ENCODE results near the gene GUCY1A2.
"Not testable (repeated sequence)": the region's sequence is repeated elsewhere in the genome, so short reads cannot be mapped to it uniquely, and the experiment has no call there.

Gene GUCY1A2

GRCh38 chr11:106840146-106840545 is 178.1 kb downstream of the GUCY1A2 start:
- DNase-seq (ENCODE audit: low read depth), result no peak

DNA sequence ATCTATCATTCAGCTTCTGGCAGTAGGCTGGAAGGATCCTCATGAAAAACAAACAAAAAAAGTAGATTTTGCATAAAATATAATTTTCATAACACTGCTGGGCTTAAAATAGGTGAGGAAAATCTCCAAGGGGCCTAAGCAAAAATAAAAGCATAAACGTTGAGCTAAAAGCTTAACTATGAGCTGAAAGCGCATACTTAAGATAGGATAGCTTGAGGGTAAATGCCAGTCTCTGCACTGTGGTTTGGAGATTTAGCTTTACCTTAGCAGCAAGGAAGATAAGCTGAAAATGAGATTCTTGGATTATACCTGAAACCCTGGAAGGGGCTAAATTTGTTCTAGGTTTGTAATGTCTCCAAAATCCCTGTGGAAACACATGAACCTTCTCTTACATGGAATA is 183.7 kb downstream of the GUCY1A2 start:
- no peak for DNase-seq (ENCODE audit: low read depth)

- no peak for DNase-seq (ENCODE audit: low read depth)
These were observed 189.3 kb downstream of the GUCY1A2 start for GRCh38 chr11:106828976-106829375.

- DNase-seq (ENCODE audit: low read depth), result no peak
These were observed 189.7 kb downstream of the GUCY1A2 start for GRCh38 chr11:106828576-106828975.

DNA sequence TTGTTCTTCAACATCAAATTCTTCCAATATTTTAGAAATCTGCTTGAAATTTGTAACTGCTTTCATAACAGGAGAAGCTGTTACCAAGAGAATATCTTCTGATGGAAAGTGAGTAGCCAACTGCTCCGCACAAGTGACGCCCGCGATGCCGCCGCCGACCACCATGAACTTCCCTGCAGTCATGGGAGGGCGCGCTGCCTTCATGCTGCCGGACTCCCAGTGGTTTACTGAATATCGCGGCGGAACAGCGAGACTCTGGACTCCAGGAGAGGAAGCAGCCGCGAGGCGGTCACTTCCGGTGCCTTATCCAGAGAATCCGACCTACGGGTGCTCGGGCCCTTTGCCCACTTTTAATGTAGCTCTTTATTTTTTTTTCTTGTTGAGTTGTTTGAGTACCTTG is 190.6 kb downstream of the GUCY1A2 start:
- DNase-seq (ENCODE audit: low read depth), result no peak

DNA sequence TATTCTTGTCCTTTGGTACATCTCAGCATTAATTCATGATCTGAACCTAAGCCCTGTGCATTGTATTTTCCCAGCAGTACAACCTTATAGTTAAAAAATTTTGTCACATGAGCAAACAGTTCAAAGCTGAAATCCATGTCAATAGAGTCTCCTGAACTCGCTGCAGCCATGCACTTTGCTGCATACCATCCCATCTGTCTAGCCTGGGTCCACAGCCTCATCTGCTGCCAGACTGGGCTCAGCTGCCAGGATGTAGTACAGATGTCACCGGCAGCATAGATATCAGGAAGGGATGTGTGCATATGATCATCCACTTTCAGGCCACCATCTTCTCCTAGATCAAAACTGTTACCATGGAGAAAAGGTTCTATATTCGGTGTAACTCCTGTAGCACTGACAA is 191.7 kb downstream of the GUCY1A2 start:
- not testable (repeated sequence) for DNase-seq (ENCODE audit: low read depth)

DNA sequence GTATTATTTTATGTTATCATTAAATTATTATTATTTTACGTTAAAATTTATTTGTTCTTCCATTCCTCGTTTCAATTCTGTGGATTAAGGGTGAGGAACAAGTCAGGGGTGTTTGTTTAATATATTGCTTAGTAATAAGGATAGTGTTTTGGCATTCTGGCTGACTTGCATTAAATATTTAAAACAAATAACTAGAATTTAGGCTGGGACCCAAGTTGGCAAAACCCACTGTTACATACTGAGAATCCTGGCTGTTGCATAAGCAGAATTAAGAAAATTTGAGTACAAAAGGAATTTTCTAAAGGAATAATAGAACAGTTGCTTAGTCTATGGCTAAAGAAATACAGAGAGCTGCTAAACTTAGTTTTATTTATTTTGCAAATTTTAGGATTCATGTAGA is 196.4 kb downstream of the GUCY1A2 start:
- no peak for DNase-seq (ENCODE audit: low read depth)

GRCh38 chr11:106821291-106821690 is 197.0 kb downstream of the GUCY1A2 start:
- DNase-seq (ENCODE audit: low read depth), result no peak

DNA sequence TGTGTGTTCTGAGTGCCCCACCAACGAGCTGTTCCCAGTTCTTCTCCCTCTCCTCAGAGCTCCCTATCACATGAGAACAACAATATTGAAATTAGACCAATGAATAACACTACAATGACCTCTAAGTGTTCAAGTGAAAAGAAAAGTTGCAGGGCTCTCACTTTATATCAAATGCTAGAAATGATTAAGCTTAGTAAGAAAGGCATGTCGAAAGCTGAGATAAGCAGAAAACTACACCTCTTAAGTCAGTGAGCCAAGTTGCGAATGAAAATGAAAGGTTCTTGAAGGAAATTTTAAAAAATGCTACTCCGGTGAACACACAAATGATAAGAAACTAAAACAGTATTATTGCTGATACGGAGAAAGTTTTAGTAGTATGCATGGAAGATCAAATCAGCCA is 199.8 kb downstream of the GUCY1A2 start:
- no peak for DNase-seq (ENCODE audit: low read depth)

DNA sequence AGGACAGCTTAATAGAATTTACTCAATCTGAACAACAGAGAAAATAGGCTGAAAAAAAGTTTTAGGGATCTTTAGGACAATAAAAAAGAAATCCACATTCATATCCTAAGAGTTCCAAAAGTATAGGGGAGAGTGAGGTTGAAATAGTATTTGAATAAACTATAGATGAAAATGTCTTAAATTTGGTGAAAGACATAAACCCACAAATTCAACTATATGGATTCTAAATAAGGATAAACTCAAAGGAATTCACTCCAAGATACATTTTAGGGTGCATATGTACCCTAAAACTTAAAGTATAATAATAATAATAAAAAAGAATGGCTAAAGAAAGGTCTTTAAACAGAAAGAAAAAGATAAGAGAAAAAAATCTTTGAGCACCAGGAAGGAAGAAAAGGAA is 203.1 kb downstream of the GUCY1A2 start:
- no peak for DNase-seq (ENCODE audit: low read depth)

GRCh38 chr11:106813806-106814205 is 204.5 kb downstream of the GUCY1A2 start:
- DNase-seq (ENCODE audit: low read depth), result no peak

DNA sequence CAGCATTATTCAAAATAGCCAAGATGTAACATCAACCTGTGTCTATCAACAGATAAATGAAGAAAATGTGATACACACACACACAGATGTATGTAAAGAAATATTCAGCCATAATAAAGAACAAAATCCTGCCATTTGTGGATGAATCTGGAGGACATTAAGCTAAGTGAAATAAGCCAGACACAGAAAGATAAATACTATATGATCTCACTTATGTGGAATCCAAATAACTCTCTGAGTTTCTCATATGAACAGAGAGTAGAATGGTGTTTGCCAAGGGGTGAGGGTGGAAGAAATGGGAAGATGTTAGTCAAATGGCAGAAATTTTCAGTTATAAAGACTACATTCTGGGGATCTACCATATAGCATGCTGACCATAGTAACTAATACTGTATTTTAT is 224.2 kb downstream of the GUCY1A2 start:
- DNase-seq (ENCODE audit: low read depth), result no peak

DNA sequence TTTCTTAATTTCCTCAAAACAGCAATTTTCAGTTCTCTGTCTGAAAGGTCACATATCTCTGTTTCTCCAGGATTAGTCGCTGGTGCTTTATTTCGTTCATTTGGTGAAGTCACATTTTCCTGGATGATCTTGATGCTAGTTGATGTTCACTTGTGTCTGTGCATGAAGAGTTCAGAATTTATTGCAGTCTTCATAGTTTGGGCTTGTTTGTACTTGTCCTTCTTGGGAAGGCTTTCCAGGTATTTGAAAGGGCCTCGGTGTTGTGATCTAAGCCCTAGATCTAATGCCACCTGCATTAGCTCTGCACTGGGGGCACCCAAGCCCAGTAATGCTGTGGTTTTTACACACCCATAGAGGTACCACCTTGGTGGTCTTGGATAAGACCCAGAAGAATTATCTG is 228.9 kb downstream of the GUCY1A2 start:
- DNase-seq (ENCODE audit: low read depth), result no peak

GRCh38 chr11:106787454-106787853 is 230.8 kb downstream of the GUCY1A2 start:
- DNase-seq (ENCODE audit: low read depth), result no peak

GRCh38 chr11:106785913-106786650 is 232.2 kb downstream of the GUCY1A2 start:
- DNase-seq (ENCODE audit: low read depth), result no peak

GRCh38 chr11:106777302-106777701 is 241.0 kb downstream of the GUCY1A2 start:
- DNase-seq (ENCODE audit: low read depth), result not testable (repeated sequence)

DNA sequence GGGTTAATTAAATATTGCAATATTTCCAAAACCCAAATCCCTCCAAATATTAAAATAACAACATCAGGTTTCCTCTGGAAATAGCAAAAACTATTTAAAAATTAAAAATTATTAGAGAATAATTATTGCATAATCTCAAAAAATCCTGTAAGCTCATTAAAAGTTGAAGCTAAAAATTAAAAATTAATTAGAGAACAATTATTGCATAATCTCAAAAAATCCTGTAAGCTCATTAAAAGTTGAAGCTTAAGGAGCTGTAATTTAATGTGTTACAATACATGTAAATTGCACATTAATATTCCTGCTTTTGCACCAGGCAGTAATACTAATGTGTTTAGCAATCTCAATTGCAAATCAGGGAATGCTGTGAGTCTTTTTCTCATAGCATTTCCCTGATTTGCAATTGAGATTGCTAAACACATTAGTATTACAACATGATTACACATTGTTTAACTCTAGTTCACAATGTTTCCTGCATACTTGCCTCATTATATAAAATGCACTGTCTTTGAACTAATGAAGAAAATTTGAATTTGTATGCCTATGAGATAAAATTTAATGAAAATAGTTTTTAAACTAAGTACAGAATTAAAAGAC is 247.7 kb downstream of the GUCY1A2 start:
- DNase-seq (ENCODE audit: low read depth), result no peak

DNA sequence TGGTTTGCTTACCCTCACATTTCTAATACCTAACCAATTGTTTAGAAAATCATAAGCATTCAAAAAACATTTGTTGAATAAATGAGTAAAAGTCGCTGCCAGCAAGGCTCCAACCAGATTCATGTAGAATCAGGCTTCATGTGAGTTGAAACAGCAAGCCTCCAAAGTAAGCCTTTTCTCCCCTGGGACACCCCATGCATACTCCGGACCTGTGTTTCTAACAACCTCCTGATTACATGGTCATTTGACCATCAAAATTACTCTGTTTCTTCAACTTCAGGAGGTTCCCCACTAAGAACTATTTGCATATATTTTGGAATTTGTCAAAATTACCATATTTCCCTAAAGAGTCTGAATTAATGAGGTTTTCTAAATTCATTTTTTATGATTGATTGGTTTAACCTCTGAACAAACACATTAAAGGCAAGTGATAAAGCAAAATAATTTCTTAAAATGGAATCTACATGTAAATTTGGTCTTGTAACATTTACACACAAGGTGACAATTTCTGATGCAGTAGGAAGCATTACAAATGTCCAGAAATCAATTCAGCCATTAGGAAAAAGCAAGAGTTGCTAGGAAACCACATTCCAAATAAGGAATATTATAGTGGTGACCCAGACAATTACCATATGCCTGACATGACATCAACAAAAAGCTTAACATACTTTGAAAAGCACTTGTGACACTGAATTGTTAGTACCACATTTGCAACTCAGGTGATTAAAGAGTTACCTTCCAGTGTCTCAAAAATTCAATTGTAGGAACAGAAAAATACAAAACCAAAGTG is 252.6 kb downstream of the GUCY1A2 start:
- DNase-seq (ENCODE audit: low read depth), result no peak

DNA sequence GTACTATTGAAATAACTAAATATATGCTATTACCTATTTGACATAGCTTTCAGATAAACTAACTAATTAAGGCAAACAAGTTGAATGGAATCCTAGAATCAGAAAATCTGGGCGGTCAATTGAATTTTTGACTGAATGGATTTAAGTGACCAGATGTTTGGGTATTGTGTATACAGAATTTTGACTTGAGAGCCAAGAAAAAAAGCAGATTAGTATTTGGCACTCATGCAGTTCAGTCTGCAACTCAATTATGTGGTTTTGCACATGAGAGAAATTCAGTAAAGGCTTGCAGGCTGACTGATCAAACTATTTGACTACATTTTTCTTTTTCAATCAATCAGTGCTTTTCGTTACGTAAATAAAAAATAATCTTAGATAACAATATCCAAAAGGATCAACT is 254.8 kb downstream of the GUCY1A2 start:
- DNase-seq (ENCODE audit: low read depth), result no peak

GRCh38 chr11:106761745-106762144 is 256.5 kb downstream of the GUCY1A2 start:
- DNase-seq (ENCODE audit: low read depth), result no peak

DNA sequence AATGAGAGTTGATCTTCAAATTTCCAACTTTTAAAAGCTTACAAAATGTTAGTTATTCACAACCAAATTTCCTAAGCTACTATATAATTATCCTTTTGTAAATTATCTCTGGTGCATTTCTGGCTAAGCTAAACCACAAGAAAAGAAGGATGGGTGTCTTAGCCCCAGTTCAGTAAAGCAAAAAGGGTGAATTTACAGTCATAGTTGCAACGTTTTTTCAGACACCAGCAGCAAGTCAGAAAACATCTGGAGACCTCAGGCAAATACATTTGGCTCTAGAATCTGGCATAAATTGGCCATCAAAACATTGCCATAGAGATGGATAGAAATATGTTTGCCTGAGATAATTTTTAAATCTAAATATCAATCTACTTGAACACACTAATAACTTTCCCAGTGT is 257.0 kb downstream of the GUCY1A2 start:
- no peak for DNase-seq (ENCODE audit: low read depth)

- no peak for DNase-seq (ENCODE audit: low read depth)
These were observed 270.2 kb downstream of the GUCY1A2 start for GRCh38 chr11:106748059-106748458.

- no peak for DNase-seq (ENCODE audit: low read depth)
These were observed 272.3 kb downstream of the GUCY1A2 start for GRCh38 chr11:106745941-106746340.

Data from stimulated activated CD4-positive, alpha-beta T cell treated with anti-CD3 and anti-CD28 coated beads, Interleukin-2, amount 100 ng/mL, for 4 hours (primary cell).